NCI-H446 (cell line): ENCODE measurements around the gene RMI2.

Experiments used
- DNase-seq, 2 experiments: peaks; one replicate each; lab custom pipeline; 2025; lab: John Stamatoyannopoulos, UW

Gene RMI2

DNA sequence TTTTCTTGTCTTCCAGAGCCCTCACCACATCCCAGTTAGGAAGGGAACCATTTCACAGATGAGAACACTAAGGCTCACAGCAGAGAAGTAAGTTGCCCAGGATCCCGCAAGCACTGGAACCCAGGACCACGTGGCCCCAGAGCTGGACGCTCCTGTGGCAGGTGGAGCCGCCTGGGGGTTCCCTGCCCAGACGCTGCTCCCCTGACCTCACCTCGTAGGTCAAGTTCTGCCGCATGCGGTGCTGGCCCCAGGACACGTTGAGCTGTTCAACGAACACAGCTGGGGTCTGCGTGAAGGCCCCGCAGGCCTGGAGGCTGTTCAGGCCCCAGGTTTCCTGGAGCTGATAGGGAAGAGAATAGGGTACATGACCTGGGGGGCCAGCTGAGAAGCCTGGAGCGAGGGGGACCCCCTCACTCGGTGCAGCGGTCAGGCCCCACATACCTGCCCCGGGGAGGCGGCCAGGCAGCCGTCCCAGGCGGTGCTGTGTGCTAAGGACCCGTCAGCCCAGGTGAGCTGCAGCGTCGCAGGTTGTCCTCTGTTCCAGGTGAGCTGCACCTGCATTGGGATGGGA is 54.1 kb downstream of the RMI2 start:
- DNase-seq, result no peak

DNA sequence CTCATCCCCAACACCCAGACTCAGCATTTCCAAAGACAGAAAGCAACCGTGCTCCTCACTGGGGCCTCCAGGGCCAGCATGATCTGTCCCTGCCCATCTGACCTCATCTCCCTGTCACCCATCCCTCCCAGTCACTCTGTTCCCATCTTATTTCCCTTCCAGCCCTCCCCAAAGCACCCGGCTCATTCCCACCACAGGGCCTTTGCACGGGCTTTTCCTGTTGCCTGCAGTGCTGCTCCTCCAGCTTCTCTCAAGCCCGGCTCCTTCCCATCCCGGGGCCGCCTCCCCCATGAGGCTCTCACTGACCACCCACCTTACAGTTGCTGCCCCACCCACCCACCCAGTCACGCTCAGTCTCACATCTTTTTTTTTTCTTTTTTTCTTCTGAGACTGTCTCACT is 54.8 kb downstream of the RMI2 start:
- no peak for DNase-seq
